GM21723 (cell line): ENCODE measurements around the gene LAMC3.
"Not testable (repeated sequence)": the region's sequence is repeated elsewhere in the genome, so short reads cannot be mapped to it uniquely, and the experiment has no call there.

Source experiments
- ATAC-seq: cut with Tn5 transposase; IDR thresholded peaks from one replicate; pipeline ENCODE4 v1.9.1; 2021; ENCODE audit warnings: mild to moderate bottlenecking, moderate library complexity; ENCODE audit not compliant: unreplicated experiment

The LAMC3 gene

GRCh38 chr9:131095666-131096268 is 86.8 kb downstream of the LAMC3 start:
- no peak for ATAC-seq

- no peak for ATAC-seq
These were observed 87.5 kb downstream of the LAMC3 start, which contains the start of gene AIF1L for GRCh38 chr9:131096269-131097125. TSS of gene AIF1L (plus strand) at chr9:131096531. CDS start at chr9:131096630, 99 bp downstream.

DNA sequence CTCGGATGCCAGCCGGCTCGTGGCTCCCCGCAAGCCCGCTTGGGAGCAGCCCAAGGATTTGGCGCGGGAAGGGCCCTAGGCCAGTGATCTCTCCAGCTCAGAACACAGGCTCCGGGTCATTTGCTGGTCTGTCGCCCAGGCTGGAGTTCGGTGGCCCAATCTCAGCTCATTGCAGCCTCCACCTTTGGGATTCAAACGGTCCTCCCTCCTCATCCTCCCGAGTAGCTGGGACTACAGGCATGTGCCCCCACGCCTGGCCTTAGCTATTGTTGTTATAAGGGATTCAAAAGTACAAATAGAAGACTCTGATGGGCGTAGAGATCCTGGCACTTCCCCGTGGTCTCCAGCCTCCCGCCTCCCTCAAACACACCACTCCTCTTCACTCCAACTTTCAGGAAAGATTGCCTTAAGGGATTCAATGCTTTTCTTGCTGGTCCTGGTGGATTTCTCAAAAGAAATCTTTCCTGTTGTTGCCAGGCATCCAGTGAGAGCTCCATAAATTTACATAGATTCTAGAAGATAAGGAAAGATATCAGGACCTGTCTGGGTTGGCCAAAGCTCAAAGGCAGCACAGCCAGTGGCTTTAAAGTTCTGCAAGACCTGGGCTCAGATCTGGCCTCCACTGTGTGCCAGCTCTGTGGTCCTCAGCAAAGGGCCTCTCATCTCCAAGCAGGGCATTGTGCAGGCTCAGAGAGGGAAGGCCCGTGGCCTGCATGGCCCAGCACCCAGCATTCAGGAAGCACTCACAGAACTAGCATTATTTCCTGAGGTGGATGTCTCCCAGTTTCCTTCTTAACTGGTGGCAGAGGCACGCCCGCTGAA is 88.4 kb downstream of the LAMC3 start:
- no peak for ATAC-seq

DNA sequence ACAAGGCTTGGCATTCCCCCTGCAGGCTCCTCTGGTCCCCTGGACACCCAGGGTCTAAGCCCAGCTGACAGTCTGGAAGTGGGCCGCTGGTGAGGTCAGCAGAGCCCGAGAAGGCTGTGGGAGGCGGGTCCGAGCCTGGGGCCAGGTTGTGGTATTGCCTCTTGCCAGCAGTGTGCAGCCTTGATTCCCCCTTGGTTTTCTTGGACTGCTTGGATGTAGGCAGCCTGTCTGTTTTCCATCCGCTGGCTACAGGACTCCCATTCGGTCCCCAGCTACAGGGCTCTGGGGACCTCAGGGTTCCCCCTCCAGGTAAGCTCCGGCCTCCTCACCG is 88.9 kb downstream of the LAMC3 start:
- ATAC-seq, result no peak

- no peak for ATAC-seq
These were observed 89.6 kb downstream of the LAMC3 start for GRCh38 chr9:131098391-131099101.

DNA sequence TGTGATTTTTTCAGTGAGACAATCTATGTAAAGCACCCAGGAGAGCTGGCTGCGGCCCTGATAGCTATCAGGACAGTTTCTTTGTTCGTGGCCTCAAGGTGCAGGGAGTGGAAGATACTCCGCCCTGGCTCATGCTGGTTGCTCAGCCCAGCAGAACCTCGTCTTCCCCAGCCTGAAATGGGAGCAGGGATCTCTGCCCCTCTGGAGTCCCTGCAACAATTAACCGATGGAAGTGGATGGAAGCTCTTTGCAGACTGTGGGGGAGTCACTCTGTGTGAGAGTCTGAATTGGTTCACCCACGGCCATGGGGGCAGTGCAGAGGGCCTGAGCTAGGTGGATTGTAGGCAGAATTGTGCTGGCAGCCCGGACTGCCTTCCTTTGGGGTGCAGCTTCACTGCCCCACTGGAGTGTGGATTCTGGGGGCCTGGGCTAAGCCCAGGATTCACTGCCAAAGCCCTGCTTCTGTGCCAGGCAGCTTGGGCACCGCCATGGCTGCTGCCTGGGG is 90.2 kb downstream of the LAMC3 start:
- ATAC-seq, result no peak

DNA sequence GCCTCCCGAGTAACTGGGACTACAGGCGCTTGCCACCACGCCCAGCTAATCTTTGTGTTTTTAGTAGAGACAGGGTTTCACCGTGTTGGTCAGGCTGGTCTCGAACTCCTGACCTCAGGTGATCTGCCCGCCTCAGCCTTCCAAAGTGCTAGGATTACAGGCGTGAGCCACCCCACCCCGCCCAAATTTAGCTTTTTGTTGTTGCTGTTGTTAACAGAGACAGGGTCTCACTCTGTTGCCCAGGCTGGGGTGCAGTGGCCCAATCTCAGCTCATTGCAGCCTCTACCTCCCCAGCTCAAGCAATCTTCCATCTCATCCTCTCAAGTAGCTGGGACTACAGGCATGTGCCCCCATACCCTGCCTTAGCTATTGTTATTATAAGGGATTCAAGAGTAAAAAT is 90.9 kb downstream of the LAMC3 start:
- not testable (repeated sequence) for ATAC-seq

DNA sequence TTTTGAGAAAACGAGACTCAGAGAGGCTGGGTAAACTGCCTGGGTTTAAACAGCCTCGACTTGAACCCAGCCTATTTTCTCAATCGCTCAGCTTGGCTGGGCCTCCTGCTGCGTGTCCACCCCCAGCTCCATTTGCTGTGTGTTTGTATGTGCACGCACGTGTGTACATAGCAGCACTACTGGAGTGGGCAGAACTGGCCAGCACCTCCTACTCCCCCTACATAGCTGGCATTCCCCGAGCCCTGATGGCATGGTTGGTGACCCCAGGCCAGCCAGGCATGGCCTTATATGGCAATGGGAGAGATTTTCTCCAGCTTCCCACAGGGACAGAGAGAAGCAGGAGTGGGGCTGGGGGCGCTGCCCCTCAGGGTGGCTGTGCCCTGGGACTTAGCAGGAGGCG is 91.5 kb downstream of the LAMC3 start:
- ATAC-seq, result no peak

- ATAC-seq, result no peak
These were observed 92.4 kb downstream of the LAMC3 start for GRCh38 chr9:131101207-131101964.

DNA sequence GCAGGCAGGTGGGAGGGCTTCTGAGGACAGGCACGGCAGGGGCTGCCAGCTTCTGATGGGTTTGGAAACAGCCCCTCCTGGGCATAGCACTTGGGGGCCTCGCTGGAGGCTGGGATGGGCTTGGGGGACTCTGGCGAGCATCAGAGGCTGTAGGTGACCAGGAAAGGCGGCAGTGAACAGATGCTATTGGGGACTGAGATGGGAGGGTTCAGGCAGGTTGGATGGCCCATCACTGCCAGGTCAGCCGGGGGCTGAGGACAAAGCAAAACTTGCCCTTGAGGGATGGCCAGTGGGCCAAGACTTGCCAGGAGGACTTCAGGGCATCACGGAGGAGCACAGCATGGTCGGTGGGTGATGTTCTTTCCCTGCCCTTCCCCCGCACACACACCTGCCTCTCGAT is 94.0 kb downstream of the LAMC3 start:
- ATAC-seq, result no peak

GRCh38 chr9:131103535-131103934 is 94.6 kb downstream of the LAMC3 start:
- no peak for ATAC-seq

GRCh38 chr9:131104016-131104740 is 95.2 kb downstream of the LAMC3 start:
- no peak for ATAC-seq

DNA sequence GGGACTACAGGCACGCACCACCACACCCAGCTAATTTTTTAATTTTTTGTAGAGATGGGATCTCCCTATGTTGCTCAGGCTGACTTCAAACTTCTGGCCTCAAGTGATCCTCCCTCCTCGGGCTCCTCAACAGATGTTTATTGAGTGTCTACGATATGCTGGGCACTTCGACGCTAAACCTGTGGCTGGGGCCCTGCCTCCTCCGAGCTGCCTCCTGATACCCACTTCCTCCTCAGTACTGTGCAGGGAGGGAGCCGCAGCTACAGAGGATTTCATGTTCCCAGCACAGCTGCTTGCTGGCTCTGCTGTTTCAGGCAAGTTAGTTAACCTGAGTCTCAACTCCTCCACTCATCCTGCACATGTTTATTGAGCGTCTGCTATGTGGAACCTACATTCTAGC is 97.0 kb downstream of the LAMC3 start:
- ATAC-seq, result no peak

GRCh38 chr9:131107760-131108159 is 98.8 kb downstream of the LAMC3 start:
- no peak for ATAC-seq

DNA sequence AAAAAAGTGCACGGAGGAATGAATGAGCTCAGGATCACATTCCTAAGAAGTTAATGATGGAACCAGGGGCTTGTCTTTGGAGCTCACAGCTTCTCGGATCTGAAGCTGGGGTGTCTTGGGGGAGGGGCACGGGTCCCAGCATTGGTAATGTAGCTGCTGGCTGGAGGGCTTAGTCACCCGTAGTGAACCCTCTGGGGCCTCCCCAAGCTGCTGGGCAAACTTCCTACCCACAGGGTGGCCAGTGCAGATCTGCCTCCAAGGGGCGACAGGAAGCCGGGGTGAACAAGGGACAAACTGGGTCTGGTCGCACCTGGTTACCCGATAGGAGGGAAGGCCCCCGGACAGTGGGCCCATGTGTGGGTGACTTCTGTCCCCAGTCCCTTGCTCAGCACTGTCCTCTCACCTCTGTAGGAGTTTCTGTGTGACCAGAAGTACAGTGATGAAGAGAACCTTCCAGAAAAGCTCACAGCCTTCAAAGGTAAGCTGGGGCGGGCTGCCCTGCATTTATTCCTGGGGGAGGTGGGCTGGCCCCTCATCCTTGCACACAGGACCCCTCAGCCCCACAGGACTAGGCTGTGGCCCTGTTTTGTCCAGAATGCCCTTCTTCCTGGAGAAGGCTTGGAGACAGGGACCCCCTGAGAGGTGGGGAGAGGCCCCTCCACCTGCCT is 102.3 kb downstream of the LAMC3 start:
- ATAC-seq, result no peak

DNA sequence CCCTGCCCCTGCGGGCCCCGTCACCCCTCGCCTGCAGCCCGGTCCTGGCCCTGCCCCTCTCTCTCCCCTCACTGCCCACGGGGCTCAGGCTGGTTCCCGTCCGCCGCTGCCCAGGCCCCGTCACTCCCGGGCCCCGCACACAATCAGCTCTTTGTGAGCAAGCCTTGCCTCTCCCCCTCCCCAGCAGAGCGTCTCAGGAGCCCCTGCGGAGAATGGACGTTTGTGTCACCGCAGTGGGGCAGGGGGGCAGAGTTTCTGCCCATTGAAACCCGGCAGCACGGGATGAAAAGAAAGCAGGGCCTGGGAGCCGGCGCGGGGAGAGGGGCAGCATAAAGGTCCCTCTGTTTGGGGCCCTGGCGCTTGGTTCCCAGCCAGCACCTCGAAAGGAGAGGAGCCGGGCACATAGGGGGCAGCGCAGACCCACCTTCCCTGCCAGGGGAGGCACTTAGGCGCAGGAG is 102.9 kb downstream of the LAMC3 start:
- ATAC-seq, result no peak

GRCh38 chr9:131112374-131113154 is 103.6 kb downstream of the LAMC3 start:
- no peak for ATAC-seq

DNA sequence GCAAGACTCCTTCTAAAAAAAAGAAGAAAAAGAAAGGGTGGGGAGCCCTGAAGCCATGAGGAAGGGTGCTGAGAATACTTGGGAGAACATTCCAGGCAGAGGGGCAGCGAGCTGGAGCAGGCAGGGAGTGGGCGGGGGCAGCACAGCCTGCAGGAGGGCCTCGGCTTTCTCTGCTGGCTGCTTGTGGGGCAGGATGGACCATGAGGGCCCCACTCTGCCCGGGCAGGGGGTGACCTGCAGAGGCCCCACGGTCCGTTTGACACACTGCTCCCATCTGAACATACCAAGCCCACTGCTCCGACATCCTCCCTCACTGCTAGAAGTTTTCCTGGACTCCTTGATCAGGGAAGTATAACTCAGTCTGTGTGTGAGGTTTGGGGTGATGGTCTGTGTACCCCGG is 104.7 kb downstream of the LAMC3 start:
- no peak for ATAC-seq
